OCI-LY1 (cell line): ENCODE results near the gene METTL27.
"Not testable (repeated sequence)": the region's sequence is repeated elsewhere in the genome, so short reads cannot be mapped to it uniquely, and the experiment has no call there.

Experiments
- H2AFZ ChIP-seq: fragments of 200-600 bp; sonication (generic), shearing (Covaris generic); 2 replicates; pipeline ENCODE4 v1.6.0; 2014; ENCODE audit warnings: antibody characterized with exemption, mild to moderate bottlenecking, low read length
- H3F3A ChIP-seq: fragments of 200-600 bp; sonication (generic), shearing (Covaris generic); 2 replicates; pipeline ENCODE4 v1.6.0; 2014; ENCODE audit warnings: mild to moderate bottlenecking, antibody characterized with exemption, low read length, moderate library complexity; ENCODE audit not compliant: insufficient read depth
- H3K27ac ChIP-seq: fragments of 200-600 bp; sonication (generic); 2 replicates; pipeline ENCODE4 v1.5.1; 2014; ENCODE audit warnings: low read length, mixed run types, mild to moderate bottlenecking, low read depth; ENCODE audit not compliant: poor library complexity, severe bottlenecking
- H3K27me3 ChIP-seq: fragments of 200-600 bp; sonication (generic); 2 replicates; pipeline ENCODE4 v1.6.0; 2014; ENCODE audit warnings: antibody characterized with exemption, mild to moderate bottlenecking, low read length, moderate library complexity; ENCODE audit not compliant: insufficient read depth
- H3K36me3 ChIP-seq: fragments of 200-600 bp; sonication (generic); 2 replicates; pipeline ENCODE4 v1.6.1; 2014; ENCODE audit warnings: mild to moderate bottlenecking, antibody characterized with exemption, low read length, moderate library complexity, mixed read lengths; ENCODE audit not compliant: insufficient read depth
- H3K4me1 ChIP-seq: fragments of 200-600 bp; sonication (generic); 2 replicates; pipeline ENCODE4 v1.5.1; 2014; ENCODE audit warnings: mild to moderate bottlenecking, low read length, moderate library complexity; ENCODE audit not compliant: insufficient read depth, severe bottlenecking
- H3K4me2 ChIP-seq: fragments of 200-600 bp; sonication (generic), shearing (Covaris generic); 2 replicates; pipeline ENCODE4 v1.6.1; 2014; ENCODE audit warnings: low read length
- H3K4me3 ChIP-seq: fragments of 200-600 bp; sonication (generic); 2 replicates; pipeline ENCODE4 v1.5.1; 2014; ENCODE audit warnings: low read length, low read depth, mild to moderate bottlenecking, mixed read lengths; ENCODE audit not compliant: poor library complexity, severe bottlenecking
- H3K79me2 ChIP-seq: fragments of 200-600 bp; shearing (Covaris generic); 2 replicates; pipeline ENCODE4 v1.6.1; 2016; ENCODE audit warnings: mixed run types, low read length, mixed read lengths; ENCODE audit not compliant: insufficient read depth
- H3K9ac ChIP-seq: fragments of 200-600 bp; sonication (generic), shearing (Covaris generic); 2 replicates; pipeline ENCODE4 v1.6.1; 2014; ENCODE audit warnings: mild to moderate bottlenecking, low read length, mixed read lengths
- H3K9me2 ChIP-seq: fragments of 200-600 bp; sonication (generic), shearing (Covaris generic); 2 replicates; pipeline ENCODE4 v1.6.1; 2014; ENCODE audit warnings: low read depth, mild to moderate bottlenecking, low read length, mixed read lengths
- H3K9me3 ChIP-seq: fragments of 200-600 bp; shearing (Covaris generic); 2 replicates; pipeline ENCODE4 v1.6.1; 2014; ENCODE audit warnings: low read length, mixed read lengths
- H4K20me1 ChIP-seq: fragments of 200-600 bp; sonication (generic), shearing (Covaris generic); 2 replicates; pipeline ENCODE4 v1.6.0; 2016; ENCODE audit warnings: mild to moderate bottlenecking, low read length; ENCODE audit not compliant: insufficient read depth
- EZH2 ChIP-seq: fragments of 200-600 bp; sonication (generic), shearing (Covaris generic); IDR thresholded peaks from 2 replicates; pipeline ENCODE4 v1.8.0; 2017; ENCODE audit warnings: borderline replicate concordance, mixed run types, mild to moderate bottlenecking, antibody characterized with exemption, low read length, moderate library complexity, mixed read lengths
- TF ChIP-seq, protein P1 (sequence below): fragments of 200-600 bp; sonication (generic), shearing (Covaris generic); IDR thresholded peaks from 2 replicates; pipeline ENCODE4 v1.5.1; 2017; ENCODE audit warnings: mild to moderate bottlenecking, antibody characterized with exemption, low read length, moderate library complexity, mixed read lengths

The METTL27 gene

DNA sequence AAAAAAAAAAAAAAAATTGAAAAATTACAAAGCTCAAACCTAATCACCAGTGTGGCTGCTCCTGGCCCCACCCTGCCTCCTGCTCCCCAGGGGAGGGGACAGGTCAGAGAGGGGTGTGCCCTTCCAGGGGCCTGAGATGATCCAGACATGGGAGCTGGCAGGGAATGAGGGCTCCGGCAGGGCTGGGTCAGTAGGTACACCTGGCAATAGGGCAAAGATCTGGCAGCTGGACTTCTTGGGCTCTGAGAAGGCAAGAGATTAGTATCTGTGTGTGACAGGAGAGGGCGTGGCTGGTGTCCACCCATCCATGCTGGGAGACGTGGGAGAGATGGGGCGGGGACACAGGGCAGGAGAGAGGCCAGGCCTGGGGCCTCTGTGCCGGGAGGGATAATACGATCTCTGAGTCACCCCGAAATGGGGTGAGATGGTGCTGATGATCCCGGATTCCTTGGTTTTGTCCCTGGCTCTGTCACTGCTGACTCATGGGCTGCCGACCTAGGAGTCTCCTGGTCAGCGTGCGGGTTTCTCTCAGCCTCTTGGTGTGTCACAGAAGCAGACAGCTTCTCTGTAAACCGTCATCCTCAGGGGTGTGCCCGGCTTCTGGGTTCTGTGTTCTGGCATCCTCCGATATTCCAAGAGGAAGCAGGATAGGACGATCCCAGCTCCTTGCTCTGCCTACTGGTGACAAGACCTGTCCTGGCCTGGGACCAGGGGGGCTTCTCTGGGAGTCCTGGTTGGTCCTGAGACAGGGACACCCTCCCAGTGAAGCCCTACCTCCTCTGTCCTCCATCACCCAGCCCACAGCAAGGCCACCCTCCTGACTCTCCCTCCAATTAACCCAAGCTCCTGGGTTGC, 19.8 kb downstream of the METTL27 start:
- TF ChIP-seq, protein P1, sequence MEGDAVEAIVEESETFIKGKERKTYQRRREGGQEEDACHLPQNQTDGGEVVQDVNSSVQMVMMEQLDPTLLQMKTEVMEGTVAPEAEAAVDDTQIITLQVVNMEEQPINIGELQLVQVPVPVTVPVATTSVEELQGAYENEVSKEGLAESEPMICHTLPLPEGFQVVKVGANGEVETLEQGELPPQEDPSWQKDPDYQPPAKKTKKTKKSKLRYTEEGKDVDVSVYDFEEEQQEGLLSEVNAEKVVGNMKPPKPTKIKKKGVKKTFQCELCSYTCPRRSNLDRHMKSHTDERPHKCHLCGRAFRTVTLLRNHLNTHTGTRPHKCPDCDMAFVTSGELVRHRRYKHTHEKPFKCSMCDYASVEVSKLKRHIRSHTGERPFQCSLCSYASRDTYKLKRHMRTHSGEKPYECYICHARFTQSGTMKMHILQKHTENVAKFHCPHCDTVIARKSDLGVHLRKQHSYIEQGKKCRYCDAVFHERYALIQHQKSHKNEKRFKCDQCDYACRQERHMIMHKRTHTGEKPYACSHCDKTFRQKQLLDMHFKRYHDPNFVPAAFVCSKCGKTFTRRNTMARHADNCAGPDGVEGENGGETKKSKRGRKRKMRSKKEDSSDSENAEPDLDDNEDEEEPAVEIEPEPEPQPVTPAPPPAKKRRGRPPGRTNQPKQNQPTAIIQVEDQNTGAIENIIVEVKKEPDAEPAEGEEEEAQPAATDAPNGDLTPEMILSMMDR, result no peak
- TF ChIP-seq EZH2, result no peak
- H3K4me2 ChIP-seq, result no peak overlapping the region
- H3K9me2 ChIP-seq, result no peaks in the 10 kb centered on the region
- no peaks in the 10 kb centered on the region for H4K20me1 ChIP-seq
- no peaks in the 10 kb centered on the region for H3K4me1 ChIP-seq
- H3F3A ChIP-seq, result no peaks in the 10 kb centered on the region
- H3K4me3 ChIP-seq, result no peak overlapping the region
- H3K27ac ChIP-seq, result no peak overlapping the region
- H3K36me3 ChIP-seq, result no peaks in the 10 kb centered on the region
- peaks cover 3% of the 10 kb centered on the region; the same call in 1 of the 2 replicates for H3K9me3 ChIP-seq
- H3K27me3 ChIP-seq, result peaks cover 4% of the 10 kb centered on the region; the same call in 1 of the 2 replicates
- no peak overlapping the region for H3K9ac ChIP-seq
- H2AFZ ChIP-seq, result no peak overlapping the region
- no peaks in the 10 kb centered on the region for H3K79me2 ChIP-seq

DNA sequence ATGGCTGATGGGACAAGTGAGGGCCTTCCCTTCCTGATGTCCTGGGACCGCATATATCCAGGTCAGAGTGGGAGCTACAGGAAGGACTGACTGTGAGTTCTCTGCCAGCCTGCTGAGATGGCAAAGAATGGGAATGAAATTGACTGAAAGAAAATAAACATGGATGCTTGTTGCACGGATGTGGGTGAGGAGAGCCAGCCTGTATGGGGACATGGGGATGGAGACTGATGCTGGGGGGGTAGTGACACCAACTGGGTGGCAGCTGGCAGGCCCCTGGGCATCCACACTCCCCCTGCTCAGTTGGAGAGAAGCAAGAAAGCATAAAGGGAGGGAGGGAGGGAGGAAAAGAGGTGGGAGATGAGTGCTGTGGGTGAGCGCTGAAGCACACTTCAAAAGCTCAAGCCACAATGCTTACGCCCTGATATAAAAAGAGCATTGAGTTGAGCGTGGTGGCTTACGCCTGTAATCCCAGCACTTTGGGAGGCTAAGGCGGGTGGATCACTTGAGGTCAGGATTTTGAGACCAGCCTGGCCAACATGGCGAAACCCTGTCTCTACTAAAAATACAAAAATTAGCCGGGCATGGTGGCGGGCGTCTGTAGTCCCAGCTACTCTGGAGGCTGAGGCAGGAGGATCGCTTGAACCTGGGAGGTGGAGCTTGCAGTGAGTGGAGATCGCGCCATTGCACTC, 20.6 kb downstream of the METTL27 start:
- H3K36me3 ChIP-seq, H3K9me2 ChIP-seq, H2AFZ ChIP-seq, H3K27ac ChIP-seq, H3K9ac ChIP-seq, H3K79me2 ChIP-seq, H3F3A ChIP-seq, H3K4me3 ChIP-seq, H3K4me2 ChIP-seq, H3K27me3 ChIP-seq, H3K4me1 ChIP-seq, H3K9me3 ChIP-seq, H4K20me1 ChIP-seq: not testable (repeated sequence)

DNA sequence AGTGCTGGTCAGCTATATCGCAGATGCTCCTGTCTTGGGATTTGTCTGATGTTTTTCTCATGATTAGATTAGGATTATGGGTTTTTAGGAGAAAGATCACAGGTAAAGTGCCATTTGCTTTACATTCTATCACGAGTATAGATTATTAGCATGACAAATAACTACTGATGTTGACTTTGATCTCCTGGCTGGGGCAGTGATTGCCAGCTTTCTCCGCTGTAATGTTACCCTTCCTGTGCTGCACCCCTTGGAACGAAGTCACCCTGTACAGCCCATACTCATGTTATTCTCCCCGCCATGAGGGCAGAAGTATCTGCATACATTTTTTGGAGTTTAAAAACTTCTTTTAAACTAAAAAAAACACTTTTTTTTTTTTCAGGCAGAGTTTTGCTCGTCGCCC, 22.3 kb downstream of the METTL27 start:
- H3K4me2 ChIP-seq, result no peak overlapping the region
- H3K9me3 ChIP-seq, result peaks cover 3% of the 10 kb centered on the region; the same call in 1 of the 2 replicates
- H3K9me2 ChIP-seq, result no peaks in the 10 kb centered on the region
- H4K20me1 ChIP-seq, result no peaks in the 10 kb centered on the region
- H3K79me2 ChIP-seq, result no peaks in the 10 kb centered on the region
- H2AFZ ChIP-seq, result no peak overlapping the region
- H3K4me1 ChIP-seq, result no peaks in the 10 kb centered on the region
- H3K9ac ChIP-seq, result no peak overlapping the region
- H3K27me3 ChIP-seq, result peaks cover 4% of the 10 kb centered on the region; the same call in 1 of the 2 replicates
- H3F3A ChIP-seq, result no peaks in the 10 kb centered on the region
- TF ChIP-seq, protein P1, result no peak
- no peak for TF ChIP-seq EZH2
- no peaks in the 10 kb centered on the region for H3K36me3 ChIP-seq
- H3K4me3 ChIP-seq, result no peak overlapping the region
- H3K27ac ChIP-seq, result no peak overlapping the region
